Left cardiac atrium (tissue), 4 donors: ENCODE data around the gene OSBPL10. TPM values are rescaled to one million over a fixed set of nuclear protein-coding genes. Genes with fewer than 3 reads are reported as not detected.
"Not testable (repeated sequence)": the region's sequence is repeated elsewhere in the genome, so short reads cannot be mapped to it uniquely, and the experiment has no call there.

Experiments
- ATAC-seq, 2 donors: fragments of 200-7000 bp; cut with Tn5 transposase; one replicate each; pipeline ENCODE4 v1.9.1; 2020; ENCODE audit warnings: mild to moderate bottlenecking in 2 of 2, moderate library complexity in 2 of 2
- DNase-seq: peaks from one replicate; pipeline ENCODE4 v3.0.0-alpha.2; 2020
- intact Hi-C, 2 donors: fragments of 100-400 bp; cut with DNase I; formaldehyde crosslinking; loops; one replicate each; pipeline versions ENCODE4 v1.14.1 to v1.15.1; 2022 to 2023
- total RNA-seq, 2 donors: library from RNA; stranded (reverse); fragmentation: NEBNext Ultra II Directional; extraction: Animal tissue kit (Norgen Biotek cat#: 25700); gene quantifications; one replicate each; pipeline ENCODE4 v1.2.1, GENCODE V29; 2021
- donor health status: DM: no; HTN: yes; CAD: no.
- donor health status: DM: no; HTN: yes; CAD: no; lungs with severe emphysema.
- donor health status: DM: yes; HTN: yes; CAD: no.
- donor health status: Dilated cardiomyopathy.

Gene OSBPL10
- total RNA-seq, 2 donors from 2014 or later, result 5.7 to 5.8 TPM

- intact Hi-C loops, result no loop called here
- DNase-seq, result no peak
- no peak for ATAC-seq
Measured at GRCh38 chr3:31804251-31805051, 176.6 kb downstream of the OSBPL10 start.

GRCh38 chr3:31802981-31803740, 177.9 kb downstream of the OSBPL10 start:
- no peak for ATAC-seq
- intact Hi-C loops, result no loop called here
- no peak for DNase-seq

GRCh38 chr3:31800436-31800835, 180.6 kb downstream of the OSBPL10 start:
- no peak for ATAC-seq
- intact Hi-C loops, result no loop called here
- DNase-seq, result no peak

- ATAC-seq (no peak), DNase-seq (no peak)
- intact Hi-C loops, result no loop called here
Measured at GRCh38 chr3:31798840-31799239, 182.2 kb downstream of the OSBPL10 start.

GRCh38 chr3:31793821-31794220, 187.2 kb downstream of the OSBPL10 start:
- no peak for ATAC-seq
- intact Hi-C loops, result no loop called here
- no peak for DNase-seq

- intact Hi-C loops, result no loop called here
- DNase-seq, result no peak
- ATAC-seq, result no peak
Measured at GRCh38 chr3:31791090-31791430, 190.0 kb downstream of the OSBPL10 start.

GRCh38 chr3:31790193-31791089, 190.6 kb downstream of the OSBPL10 start:
- no peak for ATAC-seq
- intact Hi-C loops, result no loop called here
- DNase-seq, result no peak

GRCh38 chr3:31789429-31789828, 191.6 kb downstream of the OSBPL10 start:
- intact Hi-C loops, result no loop called here
- no peak for ATAC-seq
- DNase-seq, result no peak

- intact Hi-C loops, result no loop called here
- DNase-seq (no peak), ATAC-seq (no peak)
Measured at GRCh38 chr3:31785734-31786133, 195.3 kb downstream of the OSBPL10 start.

GRCh38 chr3:31785286-31785685, 195.8 kb downstream of the OSBPL10 start:
- no peak for ATAC-seq
- DNase-seq, result no peak
- intact Hi-C loops, result no loop called here

- ATAC-seq, DNase-seq, intact Hi-C loops: not testable (repeated sequence)
Measured at GRCh38 chr3:31783851-31784250, 197.2 kb downstream of the OSBPL10 start.

- intact Hi-C loops, DNase-seq, ATAC-seq: not testable (repeated sequence)
Measured at GRCh38 chr3:31782306-31782705, 198.8 kb downstream of the OSBPL10 start.

GRCh38 chr3:31779514-31779913, 201.5 kb downstream of the OSBPL10 start:
- intact Hi-C loops, result no loop called here
- ATAC-seq, result no peak

GRCh38 chr3:31777887-31778286, 203.2 kb downstream of the OSBPL10 start:
- ATAC-seq (no peak), DNase-seq (no peak)
- intact Hi-C loops, result no loop called here

More at GRCh38 chr3:31779514-31779913, 201.5 kb downstream of the OSBPL10 start:
- no peak for DNase-seq

- intact Hi-C loops, result no loop called here
Measured at GRCh38 chr3:31777092-31777491, 204.0 kb downstream of the OSBPL10 start.

GRCh38 chr3:31776016-31776415, 205.0 kb downstream of the OSBPL10 start:
- intact Hi-C loops, result no loop called here
- ATAC-seq, result peak in 1 of 2 donors; percentile 75

More at GRCh38 chr3:31777092-31777491, 204.0 kb downstream of the OSBPL10 start:
- no peak for DNase-seq
- no peak for ATAC-seq

GRCh38 chr3:31775383-31775782, 205.7 kb downstream of the OSBPL10 start:
- intact Hi-C loops, result no loop called here
- DNase-seq (no peak), ATAC-seq (peak in 1 of 2 donors; percentile 59)

More at GRCh38 chr3:31776016-31776415, 205.0 kb downstream of the OSBPL10 start:
- no peak for DNase-seq

- ATAC-seq (no peak), DNase-seq (no peak)
- intact Hi-C loops, result no loop called here
Measured at GRCh38 chr3:31772758-31773473, 208.1 kb downstream of the OSBPL10 start.

GRCh38 chr3:31772272-31772671, 208.8 kb downstream of the OSBPL10 start:
- DNase-seq (no peak), ATAC-seq (no peak)
- intact Hi-C loops, result no loop called here
